GM19238 (cell line): Measurements from ENCODE around the gene MAEL.

ENCODE experiments used
- DNase-seq: peaks from one replicate; pipeline ENCODE4 v3.0.0; 2011; ENCODE audit warnings: low spot score; ENCODE audit not compliant: insufficient read length

MAEL gene

GRCh38 chr1:166988974-166989515, at the start of gene MAEL:
TSS of gene MAEL (plus strand) at chr1:166989280. CDS start at chr1:166989353, 73 bp downstream.
- no peak for DNase-seq

GRCh38 chr1:166939741-166940375, 49.2 kb upstream of the MAEL start:
- DNase-seq = no peak

GRCh38 chr1:166944186-166944967, 44.7 kb upstream of the MAEL start:
- DNase-seq = no peak

- DNase-seq = no peak
Measured at GRCh38 chr1:166947398-166948043, 41.6 kb upstream of the MAEL start.

GRCh38 chr1:166948856-166949350, 40.2 kb upstream of the MAEL start:
- DNase-seq = no peak

GRCh38 chr1:166950156-166950555, 38.9 kb upstream of the MAEL start:
- DNase-seq = no peak

GRCh38 chr1:166951050-166951449, 38.0 kb upstream of the MAEL start:
- DNase-seq = no peak

- DNase-seq = no peak
Measured at GRCh38 chr1:166952002-166952746, 36.9 kb upstream of the MAEL start.

GRCh38 chr1:166953491-166953890, 35.6 kb upstream of the MAEL start:
- no peak for DNase-seq

- no peak for DNase-seq
Measured at GRCh38 chr1:166956057-166956850, 32.8 kb upstream of the MAEL start.

- DNase-seq = no peak
Measured at GRCh38 chr1:166956872-166957271, 32.2 kb upstream of the MAEL start.

GRCh38 chr1:166960858-166961474, 28.1 kb upstream of the MAEL start:
- no peak for DNase-seq

GRCh38 chr1:166969074-166969677, 19.9 kb upstream of the MAEL start:
- DNase-seq = peak; percentile 41

- no peak for DNase-seq
Measured at GRCh38 chr1:166971252-166971651, 17.8 kb upstream of the MAEL start.

- DNase-seq = no peak
Measured at GRCh38 chr1:166972193-166972592, 16.9 kb upstream of the MAEL start.

GRCh38 chr1:166972826-166973225, 16.3 kb upstream of the MAEL start:
- no peak for DNase-seq

GRCh38 chr1:166974647-166975345, 14.3 kb upstream of the MAEL start:
- DNase-seq = no peak

- DNase-seq = peak; percentile 71
Measured at GRCh38 chr1:166975361-166976129, 13.5 kb upstream of the MAEL start, which contains the start of gene ILDR2. TSS of gene ILDR2 (minus strand) at chr1:166975540. CDS start at chr1:166975268, 272 bp downstream.
